Measurements from ENCODE around the gene GALNT14.

Gene GALNT14, protein sequence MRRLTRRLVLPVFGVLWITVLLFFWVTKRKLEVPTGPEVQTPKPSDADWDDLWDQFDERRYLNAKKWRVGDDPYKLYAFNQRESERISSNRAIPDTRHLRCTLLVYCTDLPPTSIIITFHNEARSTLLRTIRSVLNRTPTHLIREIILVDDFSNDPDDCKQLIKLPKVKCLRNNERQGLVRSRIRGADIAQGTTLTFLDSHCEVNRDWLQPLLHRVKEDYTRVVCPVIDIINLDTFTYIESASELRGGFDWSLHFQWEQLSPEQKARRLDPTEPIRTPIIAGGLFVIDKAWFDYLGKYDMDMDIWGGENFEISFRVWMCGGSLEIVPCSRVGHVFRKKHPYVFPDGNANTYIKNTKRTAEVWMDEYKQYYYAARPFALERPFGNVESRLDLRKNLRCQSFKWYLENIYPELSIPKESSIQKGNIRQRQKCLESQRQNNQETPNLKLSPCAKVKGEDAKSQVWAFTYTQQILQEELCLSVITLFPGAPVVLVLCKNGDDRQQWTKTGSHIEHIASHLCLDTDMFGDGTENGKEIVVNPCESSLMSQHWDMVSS

GRCh38 chr2:31138037-31138962 lies at the start of gene GALNT14:
TSS of gene GALNT14 (minus strand) at chr2:31138440. CDS start at chr2:31138086, 354 bp downstream.
- TF ChIP-seq GATA3 (IDR thresholded peaks at IDR 0.05; ENCODE audit: low read depth, low read length) = no peak
- TF ChIP-seq GATA2 (IDR thresholded peaks at IDR 0.05; ENCODE audit: low read depth, low read length) = no peak

- TF ChIP-seq GATA2 (IDR thresholded peaks at IDR 0.05; ENCODE audit: low read depth, low read length) (no peak), GATA3 (IDR thresholded peaks at IDR 0.05; ENCODE audit: low read depth, low read length) (no peak)
Observed at GRCh38 chr2:31187166-31187565, 48.9 kb upstream of the GALNT14 start.

DNA sequence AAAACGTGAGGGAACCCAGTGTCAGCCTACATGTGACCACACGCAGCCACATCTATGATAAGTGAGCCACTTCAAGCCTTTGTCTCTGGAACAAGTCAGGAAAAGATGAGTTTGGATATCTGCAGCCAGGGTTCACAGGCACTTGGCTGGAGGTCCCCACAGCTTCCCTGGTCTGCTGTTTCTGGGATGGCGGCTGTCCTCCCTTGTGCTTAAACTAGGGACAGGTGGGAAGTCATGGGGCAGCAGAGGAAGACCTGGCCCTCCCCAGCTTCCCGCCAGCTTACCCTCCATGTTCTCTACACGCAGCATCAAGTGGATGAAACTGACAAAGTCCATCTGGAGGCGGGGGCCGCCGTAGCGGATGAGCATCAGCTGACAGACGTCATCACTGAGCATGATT lies 38.5 kb upstream of the GALNT14 start:
- TF ChIP-seq GATA3 (IDR thresholded peaks at IDR 0.05; ENCODE audit: low read depth, low read length) (no peak), GATA2 (IDR thresholded peaks at IDR 0.05; ENCODE audit: low read depth, low read length) (no peak)

DNA sequence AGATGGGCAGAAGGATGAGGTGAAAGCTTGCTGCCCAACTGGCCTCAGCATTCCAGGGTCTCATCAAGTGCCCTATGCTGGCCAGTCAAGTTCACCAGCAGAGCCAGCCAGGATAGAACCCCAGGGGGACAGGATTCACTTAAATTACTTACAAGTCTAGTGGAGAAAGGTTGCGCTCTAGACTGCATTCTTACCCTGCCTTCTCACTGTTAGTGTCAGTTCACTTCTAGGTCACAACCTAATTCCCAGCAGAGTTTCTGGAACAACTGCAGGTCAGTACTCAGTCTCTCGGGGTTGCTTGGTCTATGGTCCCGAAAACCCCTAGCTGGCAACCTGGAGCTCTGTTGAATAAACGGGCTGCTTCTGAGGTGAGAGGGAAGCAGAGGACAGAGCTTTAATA lies 32.9 kb upstream of the GALNT14 start:
- TF ChIP-seq GATA2 (IDR thresholded peaks at IDR 0.05; ENCODE audit: low read depth, low read length) = no peak
- TF ChIP-seq GATA3 (IDR thresholded peaks at IDR 0.05; ENCODE audit: low read depth, low read length) = no peak

DNA sequence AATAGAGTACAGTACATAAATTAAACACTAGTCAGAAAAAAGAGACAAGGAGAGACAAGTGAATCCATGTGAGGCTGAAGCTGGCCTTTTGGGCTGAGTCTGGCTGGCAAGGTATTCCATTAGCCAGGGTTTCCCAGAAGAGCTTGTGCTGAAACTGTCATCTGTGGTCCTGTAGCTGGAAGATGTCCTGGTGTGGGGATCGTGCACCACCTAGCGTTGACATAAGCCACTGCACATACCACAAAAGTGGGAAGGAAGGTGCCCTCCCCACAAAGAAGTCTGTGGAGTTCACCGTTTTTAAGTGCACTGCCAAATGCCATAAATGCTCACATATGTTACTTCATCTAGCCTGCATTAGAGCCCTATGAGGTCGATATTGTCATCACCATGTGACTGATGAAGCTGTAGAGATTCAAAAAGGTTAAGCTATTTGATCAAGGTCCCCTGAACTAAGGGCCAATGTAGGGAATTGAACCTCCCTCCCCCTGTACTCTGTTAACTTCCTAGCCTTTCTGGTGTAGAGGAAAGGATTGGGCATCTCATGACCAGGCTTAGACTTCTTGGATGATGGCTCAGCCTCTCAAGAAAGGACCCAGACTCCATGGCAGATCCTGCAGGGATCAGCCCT lies 31.9 kb upstream of the GALNT14 start:
- TF ChIP-seq GATA3 (IDR thresholded peaks at IDR 0.05; ENCODE audit: low read depth, low read length) = no peak
- no peak for TF ChIP-seq GATA2 (IDR thresholded peaks at IDR 0.05; ENCODE audit: low read depth, low read length)

DNA sequence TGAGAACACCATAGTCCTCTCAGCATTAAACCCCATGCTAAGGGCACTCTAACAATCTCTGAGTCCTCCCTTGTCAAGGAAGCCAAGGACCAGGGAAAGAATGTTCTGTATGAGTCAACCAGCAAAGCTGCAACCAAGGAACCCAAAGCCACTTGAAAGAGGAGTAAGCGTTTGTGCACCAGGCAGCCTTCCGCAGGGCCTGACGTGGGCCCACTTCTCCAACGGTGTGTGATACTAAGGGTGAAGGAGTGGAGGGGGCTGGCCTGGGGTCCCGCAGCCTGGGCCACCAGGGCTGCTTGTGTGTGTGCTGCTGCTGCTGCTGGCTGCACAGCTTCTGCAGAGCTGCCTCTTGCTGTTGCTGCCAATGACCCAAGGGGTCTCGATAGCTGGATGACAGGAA lies 30.1 kb upstream of the GALNT14 start:
- no peak for TF ChIP-seq GATA3 (IDR thresholded peaks at IDR 0.05; ENCODE audit: low read depth, low read length)
- TF ChIP-seq GATA2 (IDR thresholded peaks at IDR 0.05; ENCODE audit: low read depth, low read length) = no peak

DNA sequence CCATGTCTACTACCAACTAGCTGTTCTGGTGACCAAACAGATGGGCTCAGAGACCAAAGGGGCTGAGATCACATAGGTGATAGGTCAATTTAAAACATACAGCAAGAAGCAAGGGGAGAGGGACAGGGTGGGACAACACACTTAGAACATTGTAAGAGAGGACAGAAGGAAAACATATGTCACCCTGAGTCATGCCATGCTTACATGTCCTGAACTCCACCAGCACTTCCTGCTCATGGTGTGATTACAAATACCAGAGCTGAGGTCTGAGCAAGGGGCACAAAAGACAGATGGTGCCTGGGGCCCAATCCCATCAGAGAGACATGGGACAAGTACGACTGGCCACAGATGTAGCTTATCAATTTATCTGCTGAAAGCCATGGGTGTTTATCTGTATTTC lies 28.7 kb upstream of the GALNT14 start:
- TF ChIP-seq GATA3 (IDR thresholded peaks at IDR 0.05; ENCODE audit: low read depth, low read length) (no peak), GATA2 (IDR thresholded peaks at IDR 0.05; ENCODE audit: low read depth, low read length) (no peak)

GRCh38 chr2:31163011-31163539 lies 24.8 kb upstream of the GALNT14 start:
- TF ChIP-seq GATA3 (IDR thresholded peaks at IDR 0.05; ENCODE audit: low read depth, low read length) (no peak), GATA2 (IDR thresholded peaks at IDR 0.05; ENCODE audit: low read depth, low read length) (no peak)

DNA sequence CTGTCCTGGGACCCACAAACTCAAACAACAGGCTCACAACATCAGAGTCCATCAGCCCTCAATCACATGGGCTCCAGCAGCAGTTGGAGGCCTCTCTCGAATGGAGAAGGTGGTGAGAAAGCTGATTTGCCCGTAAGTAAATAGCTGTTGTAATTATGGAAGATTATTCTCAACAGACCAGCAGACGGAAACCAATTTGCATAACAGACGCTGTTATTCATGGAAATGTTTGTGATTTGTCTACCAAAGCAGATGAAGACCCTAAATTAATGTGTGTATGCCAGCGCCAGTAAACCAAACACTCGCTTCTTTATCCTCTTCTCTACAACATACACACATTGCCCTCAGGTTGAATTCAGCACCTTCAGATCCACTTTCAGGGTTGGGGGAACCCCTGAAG lies 23.4 kb upstream of the GALNT14 start:
- TF ChIP-seq GATA2 (IDR thresholded peaks at IDR 0.05; ENCODE audit: low read depth, low read length) (no peak), GATA3 (IDR thresholded peaks at IDR 0.05; ENCODE audit: low read depth, low read length) (no peak)

GRCh38 chr2:31151501-31151900 lies 13.3 kb upstream of the GALNT14 start:
- TF ChIP-seq GATA2 (IDR thresholded peaks at IDR 0.05; ENCODE audit: low read depth, low read length) = no peak

DNA sequence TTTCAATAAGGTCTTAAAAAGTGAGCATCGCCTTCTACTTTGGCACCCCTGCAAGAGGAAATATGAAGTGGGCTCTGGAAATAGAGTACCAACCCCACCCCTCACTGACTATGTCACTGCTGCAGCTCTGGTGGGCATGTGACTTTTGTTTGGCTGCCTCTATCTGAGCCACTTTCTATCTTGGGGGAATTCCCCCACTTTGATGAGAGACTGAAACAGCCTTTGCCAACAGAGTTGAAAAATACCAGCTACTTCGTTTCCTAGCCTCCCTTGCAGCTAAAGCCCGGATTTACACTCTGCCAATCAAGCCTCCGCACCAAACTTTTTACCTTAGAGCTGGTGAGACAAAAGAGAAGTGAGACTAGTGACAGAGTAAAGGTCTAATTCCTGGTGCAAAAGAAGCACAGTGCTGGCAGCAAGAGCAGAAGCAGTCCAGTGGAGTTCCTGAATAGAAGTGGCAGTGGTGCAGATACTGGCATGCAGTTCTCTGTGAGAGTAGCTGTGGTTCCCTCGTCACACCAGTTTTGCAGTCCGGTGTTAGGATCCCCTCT lies 12.0 kb upstream of the GALNT14 start:
- TF ChIP-seq GATA2 (IDR thresholded peaks at IDR 0.05; ENCODE audit: low read depth, low read length) (no peak), GATA3 (IDR thresholded peaks at IDR 0.05; ENCODE audit: low read depth, low read length) (no peak)

GRCh38 chr2:31148514-31148913 lies 10.3 kb upstream of the GALNT14 start:
- TF ChIP-seq GATA3 (IDR thresholded peaks at IDR 0.05; ENCODE audit: low read depth, low read length) (no peak), GATA2 (IDR thresholded peaks at IDR 0.05; ENCODE audit: low read depth, low read length) (no peak)

DNA sequence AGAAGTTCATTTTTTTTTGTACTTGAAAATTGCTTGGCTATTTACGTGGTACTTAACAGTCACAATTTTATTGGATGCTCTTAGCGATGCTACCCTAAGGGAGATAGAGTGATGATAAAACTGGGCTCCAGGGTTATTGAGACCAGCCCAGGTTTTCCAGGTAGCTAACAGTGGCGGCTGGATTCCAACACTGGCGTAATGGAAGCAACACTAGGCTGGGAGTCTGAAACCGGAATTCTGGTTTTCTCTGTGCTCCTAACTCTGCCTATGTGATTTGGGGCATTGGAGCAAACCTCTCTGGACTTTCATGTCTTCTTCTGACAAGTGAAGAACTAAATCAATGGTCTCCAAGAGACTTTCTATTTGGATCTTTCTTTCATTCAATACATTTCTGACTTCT lies 9.4 kb upstream of the GALNT14 start:
- TF ChIP-seq GATA2 (IDR thresholded peaks at IDR 0.05; ENCODE audit: low read depth, low read length) = no peak
- no peak for TF ChIP-seq GATA3 (IDR thresholded peaks at IDR 0.05; ENCODE audit: low read depth, low read length)
